Daoy (cell line): ENCODE data around the gene CEP295NL. TPM values are rescaled to one million over a fixed set of nuclear protein-coding genes. Genes with fewer than 3 reads are reported as not detected.
"Not testable (repeated sequence)": the region's sequence is repeated elsewhere in the genome, so short reads cannot be mapped to it uniquely, and the experiment has no call there.

ENCODE experiments used
- DNase-seq: peaks from one replicate; pipeline ENCODE4 v3.0.0-alpha.2; 2015; ENCODE audit warnings: low read depth
- total RNA-seq: library from RNA; depleted of rRNA; stranded (reverse); fragments of >200 nt; shearing (Covaris generic); gene quantifications from 2 replicates; pipeline ENCODE4 v1.2.3, GENCODE V29; 2014

The CEP295NL gene
- total RNA-seq, 1 experiment from 2014 or later = 1.0 TPM

DNA sequence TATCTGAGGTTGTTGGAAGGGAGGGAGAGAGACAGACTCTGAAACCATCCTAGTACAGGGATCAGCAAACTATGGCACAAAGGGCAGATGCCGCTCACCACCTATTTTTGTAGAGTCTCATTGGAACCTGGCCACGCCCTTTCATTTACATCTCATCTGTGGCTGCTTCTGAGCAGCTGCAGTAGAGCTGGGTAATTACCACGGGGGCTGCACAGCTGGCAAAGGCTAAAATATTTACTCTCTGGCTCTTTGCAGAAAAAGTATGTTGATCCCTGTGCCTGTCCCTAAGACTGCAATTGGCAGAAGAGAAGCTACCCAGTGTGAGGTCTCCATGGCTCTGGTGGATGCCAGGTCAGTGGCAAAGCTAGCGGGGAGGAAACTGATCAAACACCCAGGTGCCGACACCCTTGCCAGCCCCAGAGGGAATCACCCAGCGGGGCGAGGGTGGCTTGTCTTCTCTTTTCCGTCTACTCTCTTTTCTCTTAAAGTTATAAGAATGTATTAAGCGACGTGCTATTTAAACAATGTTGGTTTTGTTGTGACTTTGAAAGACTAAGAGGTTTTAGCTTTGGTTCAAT lies 14.0 kb downstream of the CEP295NL start:
- DNase-seq = no peak

DNA sequence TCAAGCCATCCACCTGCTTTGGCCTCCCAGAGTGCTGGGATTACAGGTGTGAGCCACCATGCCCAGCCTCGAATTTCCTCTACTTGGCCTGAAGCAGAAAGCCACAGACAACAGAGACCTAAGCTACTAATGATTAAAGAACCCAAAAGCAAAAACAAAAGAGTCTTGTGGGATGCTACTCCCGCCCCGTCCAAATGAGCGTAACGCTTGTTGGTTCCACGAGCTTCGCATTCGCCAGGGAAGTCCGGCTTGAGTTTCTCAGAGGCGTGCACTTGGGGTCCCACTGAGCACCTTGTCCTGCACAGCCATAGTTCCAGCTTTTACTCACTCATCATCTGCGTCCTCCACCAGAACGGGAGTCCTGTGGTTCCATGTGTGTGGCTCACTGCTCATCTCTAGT lies 16.0 kb downstream of the CEP295NL start:
- DNase-seq = no peak

DNA sequence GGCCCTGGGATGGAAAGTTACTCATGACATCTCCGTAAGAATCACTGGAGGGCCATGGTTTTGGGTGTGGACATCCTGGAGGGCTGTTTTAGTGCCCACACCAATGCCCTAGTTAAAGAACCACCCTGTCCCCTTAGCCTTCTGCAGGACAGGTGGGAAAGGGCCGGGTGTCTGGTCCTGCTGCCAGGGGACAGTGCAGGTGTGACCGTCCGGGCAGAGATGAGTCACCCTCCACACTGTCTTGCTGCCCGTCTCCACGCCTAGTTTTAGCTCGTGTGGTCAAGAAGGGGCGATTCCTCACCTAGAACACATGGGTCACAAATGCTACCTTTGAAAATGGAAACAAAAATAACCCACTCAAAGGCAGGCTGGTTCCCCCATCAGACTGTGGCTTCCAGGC lies 17.0 kb downstream of the CEP295NL start:
- DNase-seq = no peak

DNA sequence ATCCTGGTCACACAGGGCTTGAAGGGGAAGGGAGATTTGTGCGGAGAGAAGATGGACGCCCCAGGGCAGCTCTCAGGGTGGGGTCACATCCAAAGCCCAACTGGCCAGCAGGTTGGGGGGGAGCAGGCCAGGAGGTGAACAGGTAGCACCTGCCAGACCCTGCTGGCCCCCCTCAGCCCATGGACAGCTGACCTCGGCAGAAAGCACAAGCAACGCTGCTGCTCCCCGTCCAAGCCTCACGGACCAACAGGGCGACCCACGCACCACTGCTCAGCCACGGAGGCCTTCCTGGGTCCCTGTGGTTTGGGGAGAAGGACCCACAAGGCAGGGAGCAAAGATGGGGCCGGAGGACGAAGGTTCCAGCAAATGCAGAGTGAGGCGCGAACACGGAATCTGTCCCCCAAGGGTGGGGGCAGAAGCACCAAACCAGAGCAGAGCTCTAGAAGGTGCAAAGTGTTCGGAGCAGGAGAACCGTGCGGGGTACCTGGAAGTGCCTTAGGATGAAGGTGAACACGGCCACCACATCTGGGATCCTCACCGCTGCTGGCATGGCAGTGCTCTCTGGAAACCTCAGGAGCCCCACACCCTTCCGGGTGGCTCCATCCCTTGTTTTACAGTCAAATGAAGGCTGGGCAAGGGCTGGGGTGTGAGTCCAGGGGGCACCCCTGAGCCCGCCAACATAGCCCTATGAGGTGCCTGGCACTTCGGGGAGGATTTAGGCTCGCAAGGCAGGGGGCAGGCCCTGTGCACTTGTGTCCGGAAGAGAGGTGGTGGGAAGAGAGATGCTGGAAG lies 17.9 kb downstream of the CEP295NL start:
- no peak for DNase-seq

DNA sequence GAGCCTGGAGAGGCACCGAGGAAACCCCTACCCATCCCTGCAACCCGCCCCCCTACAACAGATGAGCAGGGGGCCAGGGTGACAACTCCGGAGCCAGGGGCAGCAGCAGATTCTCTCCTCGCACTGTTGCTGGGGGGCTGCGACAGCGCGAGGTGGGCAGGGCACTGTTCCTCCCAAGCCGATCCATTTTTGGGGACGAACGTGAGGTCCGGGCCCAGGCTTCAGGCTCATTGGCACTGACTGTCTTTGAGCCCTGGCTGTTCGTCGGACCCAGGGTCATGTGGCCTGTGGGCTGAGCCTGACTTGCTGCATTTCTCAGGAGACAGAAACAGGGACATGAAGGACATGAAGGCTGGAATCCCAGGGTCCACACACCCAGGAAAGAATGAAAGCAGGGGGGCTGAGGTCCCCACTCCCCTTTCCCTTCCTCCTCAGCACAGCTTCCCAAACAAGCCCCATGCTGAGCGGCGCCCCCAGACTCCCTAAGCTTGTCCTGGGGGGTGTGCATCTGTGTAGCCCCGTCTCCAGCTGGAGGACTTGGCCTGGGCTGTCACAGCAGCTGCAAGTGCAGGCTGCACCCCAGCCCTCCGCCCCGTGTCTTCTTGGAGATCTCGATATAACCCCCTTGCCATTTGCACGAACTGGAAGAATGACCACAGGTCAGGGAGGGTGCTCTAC lies 18.7 kb downstream of the CEP295NL start:
- DNase-seq = peak; percentile 46

DNA sequence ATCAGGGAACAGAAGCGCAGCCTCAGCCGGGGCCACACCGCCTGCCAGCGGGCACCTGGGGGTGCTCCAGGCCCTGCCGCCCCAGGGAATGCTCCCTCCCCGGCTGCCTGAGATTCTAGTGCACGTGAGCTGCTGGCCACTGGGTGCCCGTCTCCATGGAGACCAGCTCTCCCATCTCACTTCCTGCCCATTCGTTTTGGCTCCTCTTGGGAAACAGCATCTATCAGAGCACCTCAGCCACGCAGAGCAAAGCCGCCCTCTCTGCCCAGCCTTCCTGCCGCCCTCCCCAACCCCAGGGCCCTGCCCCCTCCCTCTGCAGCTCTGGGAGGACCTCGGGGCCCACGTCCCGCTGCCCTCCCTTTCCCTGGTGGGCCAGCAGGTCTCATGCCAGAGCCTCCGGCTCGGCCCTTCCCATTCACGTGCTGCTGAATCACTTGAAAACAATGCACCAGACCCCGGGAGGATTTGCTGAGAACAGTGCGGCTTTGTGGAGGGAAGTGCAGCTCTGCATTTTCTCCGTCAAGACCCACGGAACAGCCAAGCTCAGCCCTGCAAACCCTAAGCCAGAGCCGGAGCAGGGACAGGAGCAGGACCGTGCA lies 19.4 kb downstream of the CEP295NL start:
- peak; percentile 93 for DNase-seq

DNA sequence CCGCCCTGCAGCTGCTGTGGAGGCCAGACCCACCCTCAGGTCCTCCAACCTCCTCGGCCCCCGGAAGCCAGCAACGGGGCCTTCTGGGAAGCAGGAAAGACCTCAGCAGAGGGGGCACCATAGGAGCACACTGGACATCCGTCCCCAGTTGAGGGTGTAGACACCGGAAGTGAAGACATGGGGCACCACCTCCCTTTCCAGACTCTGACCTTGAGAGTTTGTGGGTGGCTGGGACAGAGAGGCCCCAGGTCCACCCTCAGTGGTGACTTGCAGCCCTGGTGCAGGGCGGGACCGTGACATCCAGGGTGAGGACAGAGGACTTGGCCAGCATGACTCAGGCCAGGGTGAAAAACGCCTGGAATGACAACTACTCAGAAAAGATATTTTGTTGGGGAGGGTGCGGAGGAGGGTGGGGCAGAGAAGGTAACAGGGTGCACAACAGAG lies 19.9 kb downstream of the CEP295NL start:
- peak; percentile 80 for DNase-seq

DNA sequence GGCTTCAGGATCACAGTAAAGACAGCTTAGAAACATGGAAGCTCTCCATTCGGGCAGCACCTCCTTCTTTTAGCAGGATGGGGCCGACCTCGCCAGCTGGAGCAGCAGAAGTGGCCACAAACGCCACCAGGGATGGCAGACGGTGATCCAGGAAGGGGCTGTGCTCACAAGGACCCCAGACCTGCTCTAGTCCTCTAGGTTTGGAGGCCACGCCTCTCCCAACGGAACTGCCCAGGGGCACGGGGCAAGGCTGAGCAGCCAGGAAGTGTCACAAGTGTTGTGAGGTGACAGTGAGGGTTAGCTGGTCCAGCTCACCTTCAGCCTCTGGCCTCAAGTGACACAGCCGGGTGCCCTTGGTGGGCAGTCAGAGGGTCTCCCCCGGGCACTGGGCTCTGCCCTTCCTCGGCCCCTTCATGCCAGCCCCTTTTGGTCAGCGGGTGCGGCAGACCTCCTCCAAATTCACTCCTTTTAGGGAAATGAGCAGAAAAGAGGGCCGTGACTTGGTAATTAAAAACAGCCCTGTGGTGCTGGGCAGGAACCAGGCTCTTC lies 20.4 kb downstream of the CEP295NL start:
- DNase-seq = peak; percentile 24

DNA sequence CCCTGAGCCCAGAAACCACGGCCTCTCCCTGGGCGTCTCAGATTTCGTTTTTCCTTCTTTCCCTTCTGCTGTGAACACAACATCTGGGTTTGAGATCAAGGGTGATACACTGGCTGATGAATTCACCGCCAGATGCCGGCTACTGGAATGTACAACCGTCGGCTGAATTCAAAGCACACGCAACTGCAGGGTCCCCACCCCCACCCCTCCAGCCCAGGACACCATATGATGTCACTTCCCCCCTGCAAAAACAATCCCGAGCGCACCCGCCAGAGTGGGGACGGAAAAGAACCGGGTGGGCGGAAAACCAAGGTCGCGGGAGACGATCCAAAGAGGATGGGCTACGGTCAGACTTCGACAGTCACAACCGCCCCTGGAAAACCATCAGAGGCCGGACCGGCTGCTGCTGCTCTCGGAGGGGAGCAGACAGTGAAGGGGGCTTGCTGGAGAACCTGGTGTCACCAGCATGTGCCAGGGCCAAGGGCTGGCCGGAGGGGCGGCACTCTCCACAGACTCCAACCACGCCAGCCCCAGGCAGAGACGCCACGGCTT lies 23.3 kb downstream of the CEP295NL start:
- DNase-seq = peak; percentile 94

GRCh38 chr17:78878871-78879527 lies 24.0 kb downstream of the CEP295NL start:
- DNase-seq = no peak

DNA sequence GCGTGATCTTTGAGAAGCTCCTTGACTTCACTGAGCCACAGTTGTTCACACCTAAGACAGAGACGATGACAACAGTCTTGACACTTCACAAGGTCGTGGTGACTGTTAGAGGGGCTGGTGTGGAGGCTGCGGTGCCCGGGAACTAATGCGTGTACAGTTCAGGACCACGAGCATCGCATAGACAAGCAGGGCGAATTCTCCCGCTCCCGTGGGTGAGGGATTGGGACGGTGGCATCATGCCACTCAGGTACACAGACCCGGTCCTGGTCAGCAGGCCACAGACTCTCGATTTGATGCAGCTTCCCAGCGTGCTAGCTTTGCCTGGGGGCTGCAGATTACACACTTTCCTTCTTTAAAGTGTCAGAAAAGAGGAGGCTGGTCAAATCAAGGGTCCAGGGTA lies 24.7 kb downstream of the CEP295NL start:
- DNase-seq = no peak

DNA sequence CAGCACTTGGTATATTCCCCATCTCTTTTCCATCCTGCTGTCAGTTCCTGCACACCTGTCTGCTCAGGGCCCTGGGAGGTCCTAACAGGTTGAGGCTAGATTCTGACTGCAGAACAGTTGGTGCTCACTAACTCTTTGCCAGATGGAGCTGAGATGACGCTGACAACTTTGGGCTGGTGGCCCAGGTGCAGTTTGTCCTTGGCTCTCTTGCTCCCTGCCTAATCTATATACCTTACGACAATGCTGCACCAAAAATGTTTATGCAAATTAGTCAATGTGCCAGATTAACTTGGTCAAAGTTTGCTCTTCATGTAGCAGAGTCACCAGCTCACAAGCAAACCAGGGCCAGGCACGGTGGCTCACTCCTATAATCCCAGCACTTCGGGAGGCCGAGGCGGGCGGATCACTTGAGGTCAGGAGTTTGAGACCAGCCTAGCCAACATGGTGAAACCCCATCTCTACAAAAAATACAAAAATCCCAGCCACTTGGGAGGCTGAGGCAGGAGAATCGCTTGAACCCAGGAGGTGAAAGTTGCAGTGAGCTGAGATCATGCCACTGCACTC lies 26.0 kb downstream of the CEP295NL start:
- not testable (repeated sequence) for DNase-seq

DNA sequence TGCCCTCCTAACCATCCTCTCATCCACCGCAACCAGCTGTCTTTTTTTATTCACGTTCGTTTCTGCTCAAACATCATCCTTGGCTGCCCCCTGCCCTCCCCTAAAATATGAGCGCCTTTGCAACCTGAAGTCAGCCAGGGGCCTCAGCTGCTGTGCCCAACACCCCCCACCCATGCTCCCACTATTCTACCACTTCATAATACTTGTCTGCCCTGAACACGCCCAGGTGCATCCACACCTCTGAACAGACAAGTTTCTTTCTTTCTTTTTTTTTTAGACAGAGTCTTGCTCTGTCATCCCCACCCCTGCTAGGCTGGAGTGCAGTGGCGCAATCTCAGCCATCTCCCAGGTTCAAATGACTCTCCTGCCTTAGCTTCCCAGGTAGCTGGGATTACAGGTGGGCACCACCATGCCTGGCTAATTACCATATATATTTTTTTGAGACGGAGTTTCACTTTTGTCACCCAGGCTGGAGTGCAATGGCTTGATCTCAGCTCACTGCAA lies 26.9 kb downstream of the CEP295NL start:
- DNase-seq = no peak

DNA sequence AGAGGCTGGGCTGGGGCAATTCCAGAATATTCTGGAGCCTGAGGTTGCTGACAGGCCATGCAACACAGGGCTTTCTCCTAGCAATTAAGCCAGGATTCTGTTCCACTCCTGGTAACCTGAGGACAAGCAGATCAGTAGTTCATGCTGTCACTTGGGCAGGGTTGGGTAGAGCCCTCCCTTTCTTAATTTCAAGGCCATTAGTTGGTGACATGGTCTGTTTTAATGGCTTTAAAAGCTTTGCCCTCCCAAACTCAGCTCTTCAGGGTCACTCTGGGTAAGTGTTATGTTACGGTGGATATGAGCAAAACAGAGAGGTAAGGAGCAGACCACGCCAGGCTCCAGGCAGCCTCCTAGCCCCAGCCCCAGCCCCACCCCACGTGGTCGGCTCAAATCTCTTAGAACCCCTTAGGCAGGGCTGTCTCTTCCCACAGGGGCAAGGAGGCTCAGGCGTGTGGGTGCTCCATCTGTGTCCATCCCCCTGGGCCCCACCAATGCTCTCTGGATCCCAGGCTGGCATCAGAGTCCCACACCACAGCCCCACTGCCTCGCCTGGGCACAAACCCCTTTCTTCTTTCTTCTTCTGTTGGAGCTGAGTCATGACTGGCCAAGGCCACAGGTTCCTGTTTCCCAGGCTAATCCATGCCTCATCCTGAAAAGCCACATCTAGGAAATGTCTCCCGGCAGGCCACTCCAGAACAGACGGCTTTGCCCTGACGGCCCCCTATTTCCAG lies 27.5 kb downstream of the CEP295NL start:
- DNase-seq = peak; percentile 89

GRCh38 chr17:78873519-78874340 lies 29.3 kb downstream of the CEP295NL start:
- peak; percentile 92 for DNase-seq

DNA sequence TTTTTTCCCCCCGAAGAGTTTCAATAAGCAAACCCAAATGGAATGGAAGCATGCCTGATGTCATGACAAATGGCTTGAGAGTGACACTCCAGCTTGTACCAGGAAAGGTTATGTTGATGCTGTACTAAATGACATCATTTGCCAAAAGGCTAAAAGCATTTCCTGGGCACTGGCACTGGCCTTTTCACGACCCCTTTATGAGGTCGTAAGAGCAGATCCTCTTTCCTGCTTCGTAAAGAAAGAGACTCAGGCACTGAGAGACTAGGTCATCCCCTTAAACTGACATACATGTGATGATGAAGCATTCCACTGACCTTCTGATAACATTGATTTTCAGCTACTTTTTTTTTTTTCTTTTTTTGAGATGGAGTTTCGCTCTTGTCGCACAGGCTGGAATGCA lies 30.5 kb downstream of the CEP295NL start:
- no peak for DNase-seq

DNA sequence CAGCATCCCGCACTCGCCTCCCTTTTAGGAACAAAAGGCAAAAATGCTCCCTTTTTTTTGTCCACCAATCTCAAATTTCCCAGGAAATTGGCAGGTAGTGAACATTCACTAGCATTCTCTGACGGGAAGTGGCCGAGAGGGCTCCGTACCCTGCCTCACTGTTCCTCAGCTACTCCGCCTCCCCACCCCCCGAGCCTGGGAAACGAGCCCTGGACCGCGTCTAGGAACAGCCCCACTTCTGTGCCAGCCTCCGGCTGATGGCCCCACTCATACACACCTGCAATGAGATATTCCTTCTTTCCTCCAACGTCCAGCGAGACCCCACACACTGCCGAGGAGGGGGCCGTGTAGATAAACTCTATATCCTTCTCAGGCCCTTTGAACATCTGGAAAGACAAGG lies 32.4 kb downstream of the CEP295NL start:
- no peak for DNase-seq

DNA sequence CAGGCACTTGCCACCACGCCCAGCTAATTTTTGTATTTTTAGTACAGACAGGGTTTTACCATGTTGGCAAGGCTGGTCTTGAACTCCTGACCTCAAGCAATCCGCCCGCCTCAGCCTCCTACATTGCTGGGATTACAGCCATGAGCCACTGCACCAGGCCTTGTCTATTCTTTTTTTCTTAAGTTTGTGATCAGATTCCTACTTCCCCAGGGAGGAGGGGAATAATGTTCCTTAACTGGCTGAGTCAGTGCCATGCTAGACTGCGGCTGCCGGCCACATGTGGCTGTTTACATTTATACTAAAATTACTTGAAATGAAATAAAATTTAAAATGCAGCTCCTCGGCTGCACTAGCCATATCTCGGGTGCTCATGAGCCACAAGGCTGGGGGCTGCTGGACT lies 34.6 kb downstream of the CEP295NL start:
- peak; percentile 65 for DNase-seq

- DNase-seq = not testable (repeated sequence)
Observed at GRCh38 chr17:78867046-78867445, 36.0 kb downstream of the CEP295NL start.
